K562 (cell line): ENCODE results near the gene TRDMT1. TPM values are rescaled to one million over a fixed set of nuclear protein-coding genes. Genes with fewer than 3 reads are reported as not detected.
A peak's percentile ranks its signal among the peaks of the same experiment; 100 is the strongest.

ENCODE experiments used
- ARID4B ChIP-seq: sonication (generic); formaldehyde crosslinking; IDR thresholded peaks from 2 replicates; pipeline ENCODE4 v1.8.0; 2022; ENCODE audit warnings: mild to moderate bottlenecking, missing genetic modification reagents
- BCLAF1 ChIP-seq, 2 experiments: fragments of 450-650 bp in 1 of 2; IDR thresholded peaks; 2 replicates each; pipeline ENCODE4 v1.6.1; 2011 to 2017; ENCODE audit warnings: low read depth in 2 of 2, antibody characterized with exemption in 1 of 2, borderline replicate concordance in 1 of 2, low read length in 1 of 2, mild to moderate bottlenecking in 1 of 2, mixed read lengths in 1 of 2; ENCODE audit not compliant: control insufficient read depth in 1 of 2
- BRF1 ChIP-seq: IDR thresholded peaks from 3 replicates; pipeline ENCODE4 v1.6.1; 2011; ENCODE audit warnings: borderline replicate concordance, mild to moderate bottlenecking; ENCODE audit not compliant: insufficient read length; ENCODE audit errors: extremely low read depth
- CTBP1 ChIP-seq: fragments of 450-650 bp; IDR thresholded peaks from 2 replicates; pipeline ENCODE4 v1.6.1; 2016; ENCODE audit warnings: borderline replicate concordance
- GATA2 ChIP-seq: sonication (generic); formaldehyde crosslinking; IDR thresholded peaks from 2 replicates; pipeline ENCODE4 v1.4.0; 2020; ENCODE audit warnings: mild to moderate bottlenecking, missing genetic modification reagents
- MXD1 ChIP-seq: fragments of 250-450 bp; sonication (Bioruptor Pico); IDR thresholded peaks from 2 replicates; pipeline ENCODE4 v1.8.0; 2021; ENCODE audit warnings: borderline replicate concordance, mild to moderate bottlenecking, moderate library complexity; ENCODE audit not compliant: poor library complexity, severe bottlenecking
- ZNF318 ChIP-seq, 2 experiments: fragments of 450-650 bp; IDR thresholded peaks; 2 replicates each; pipeline ENCODE4 v1.6.1; 2016; ENCODE audit warnings: mild to moderate bottlenecking in 2 of 2, borderline replicate concordance in 1 of 2, low read depth in 1 of 2, moderate library complexity in 1 of 2
- ZSCAN32 ChIP-seq: fragments of 450-650 bp; formaldehyde crosslinking; IDR thresholded peaks from 2 replicates; pipeline ENCODE4 v1.4.0; 2020; ENCODE audit warnings: mild to moderate bottlenecking, moderate library complexity
- polyA plus RNA-seq, 8 experiments: library from polyadenylated mRNA; depleted of rRNA in 4 of 8; stranded (reverse) in 5 of 8; unstranded in 3 of 8; fragments of >200 nt; fragmentation: Nextera tagmentation in 2 of 8; fragmentation: Illumina TruSeq in 1 of 8; extraction: Ambion mirVana in 2 of 8; extraction: Trizol in 1 of 8; gene quantifications; 2 replicates each; pipeline versions ENCODE4 v1.2.1 to v1.2.3, GENCODE V29; 2011 to 2014; ENCODE audit warnings: inconsistent platforms in 1 of 8, missing spikeins in 1 of 8
- total RNA-seq, 7 experiments: library from RNA; depleted of rRNA in 6 of 7; stranded (reverse); fragments of >200 nt in 6 of 7; fragmentation: Illumina TruSeq in 2 of 7; extraction: Trizol in 2 of 7; gene quantifications; 2 replicates each; pipeline versions ENCODE4 v1.2.1 to v1.2.3, GENCODE V29; 2011 to 2021; ENCODE audit warnings: low replicate concordance in 1 of 7

Gene TRDMT1
- total and polyA plus RNA-seq, 9 of the 15 experiments (the other 6 are each of a cell fraction or from before 2014, with no cell fraction given) = 5.4 to 12.6 (median 9.3) TPM

- TF ChIP-seq BCLAF1 (IDR thresholded peaks at IDR 0.05; ENCODE audit: borderline replicate concordance in 1 of 2, control insufficient read depth in 1 of 2, low read depth in 2 of 2, low read length in 1 of 2) (no peak), BRF1 (no peak), ZSCAN32 (CRISPR knock-in tag) (no peak), MXD1 (no peak), GATA2 (CRISPR knock-in tag) (0 out of 2 replicates have a peak, but pooled peaks have one; percentile 58), ARID4B (CRISPR knock-in tag) (no peak), ZNF318 (IDR thresholded peaks at IDR 0.05; ENCODE audit: borderline replicate concordance in 1 of 2, low read depth in 1 of 2) (no peak), CTBP1 (0 out of 2 replicates have a peak, but pooled peaks have one; percentile 33)
These were observed 43.4 kb upstream of the TRDMT1 start (continued) for GRCh38 chr10:17244700-17245365.
